ENCODE results near the gene TMEM89.

DNA sequence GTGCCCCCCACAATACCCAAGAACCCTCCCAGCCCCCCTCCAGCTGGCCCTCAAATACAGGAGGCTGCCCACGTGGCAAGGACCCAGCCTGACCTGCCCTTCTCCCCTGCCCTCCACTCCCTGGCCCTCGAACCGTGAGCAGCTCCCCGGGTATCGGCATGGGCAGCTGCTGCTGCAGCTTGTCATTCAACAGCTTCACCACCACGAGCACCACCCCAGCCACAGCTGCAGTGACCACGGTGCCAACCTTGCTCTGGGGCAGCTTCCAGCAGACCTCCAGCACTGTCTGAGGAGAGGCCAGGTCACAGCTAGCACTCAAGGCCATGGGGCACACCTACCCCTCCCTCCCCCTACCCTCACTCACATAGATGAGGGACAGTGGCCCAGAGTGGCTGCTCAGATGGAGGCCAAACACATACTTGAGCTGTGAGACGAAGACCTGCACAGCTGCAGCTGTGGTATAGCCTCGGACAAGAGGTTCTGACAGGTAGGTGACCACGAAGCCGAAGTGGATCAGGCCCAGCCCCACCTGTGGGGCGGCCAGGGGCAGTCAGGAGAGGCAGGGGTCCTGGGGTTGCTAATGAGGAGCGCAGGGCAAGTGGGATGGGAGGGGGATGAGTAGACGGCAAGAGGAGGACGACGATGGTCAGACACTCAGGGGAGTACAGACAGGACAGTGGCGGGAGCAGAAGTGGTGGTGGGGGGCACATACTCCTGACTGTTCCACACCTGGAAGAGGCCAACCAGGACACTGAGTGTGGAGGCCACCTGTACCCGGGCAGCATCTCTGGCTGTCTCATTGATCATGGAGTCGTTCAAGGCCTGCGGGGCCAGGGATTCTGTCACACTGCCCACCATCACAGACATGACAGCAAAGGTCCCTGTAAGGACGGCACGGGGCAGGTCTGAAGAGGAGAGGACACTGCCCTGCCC is 10.2 kb upstream of the TMEM89 start:
- TF ChIP-seq TAF1 (IDR thresholded peaks at IDR 0.05; ENCODE audit: borderline replicate concordance, low read depth, low read length) (no peak), POLR2A (IDR thresholded peaks at IDR 0.05; ENCODE audit: low read depth, low read length) (no peak), POLR2AphosphoS5 (IDR thresholded peaks at IDR 0.05; ENCODE audit: low read depth, low read length) (no peak)

Measured in GM12892 (cell line).